Peyer's patch (tissue), 4 donors: ENCODE results near the gene PYROXD2. TPM values are rescaled to one million over a fixed set of nuclear protein-coding genes. Genes with fewer than 3 reads are reported as not detected.
A peak's percentile ranks its signal among the peaks of the same experiment; 100 is the strongest.

Experiments
- DNase-seq, 3 donors: peaks; one replicate each; pipeline ENCODE4 v3.0.0-alpha.2; 2017 to 2019
- H3K27ac ChIP-seq, 4 donors: fragments of 200-600 bp; sonication (generic); one replicate each; pipeline ENCODE4 v1.5.1; 2016 to 2019
- H3K27me3 ChIP-seq, 2 donors: fragments of 200-600 bp; sonication (generic); one replicate each; pipeline ENCODE4 v1.5.1; 2019
- H3K36me3 ChIP-seq, 3 donors: fragments of 200-600 bp; sonication (generic); one replicate each; pipeline ENCODE4 v1.5.1; 2016 to 2019
- H3K4me1 ChIP-seq, 4 donors: fragments of 200-600 bp; sonication (generic); one replicate each; pipeline ENCODE4 v1.5.1; 2016 to 2019
- H3K4me3 ChIP-seq, 4 donors: fragments of 200-600 bp; sonication (generic); 1 replicate in 3 of 4; 2 replicates in 1 of 4; pipeline ENCODE4 v1.5.1; 2016 to 2019; ENCODE audit warnings: mild to moderate bottlenecking in 1 of 4
- H3K9me3 ChIP-seq, 4 donors: fragments of 200-600 bp; sonication (generic); one replicate each; pipeline ENCODE4 v1.5.1; 2016 to 2019; ENCODE audit warnings: mild to moderate bottlenecking in 1 of 4
- CTCF ChIP-seq, 6 experiments: fragments of 450-650 bp in 4 of 6; fragments of 200-600 bp in 2 of 6; sonication (generic) in 1 of 6; IDR thresholded peaks; one replicate each; pipeline ENCODE4 v1.5.1; 2017 to 2019; ENCODE audit warnings: antibody characterized with exemption in 6 of 6, mild to moderate bottlenecking in 3 of 6, moderate library complexity in 1 of 6
- POLR2A ChIP-seq, 2 donors: fragments of 450-650 bp; IDR thresholded peaks; one replicate each; pipeline ENCODE4 v1.5.1; 2017; ENCODE audit warnings: antibody characterized with exemption in 2 of 2, mild to moderate bottlenecking in 2 of 2, moderate library complexity in 2 of 2
- total RNA-seq, 4 donors: library from RNA; depleted of rRNA; stranded (reverse); fragments of >200 nt; gene quantifications; one replicate each; pipeline ENCODE4 v1.1.0, GENCODE V29; 2016

Gene PYROXD2
- total RNA-seq, 4 donors from 2014 or later: 7.0 to 23.1 (median 11.5) TPM

- DNase-seq: no peak
- peak overlapping the region in 1 of 4 donors; percentile 3 for H3K27ac ChIP-seq
- no peaks in the 10 kb centered on the region for H3K9me3 ChIP-seq
- H3K36me3 ChIP-seq: no peaks in the 10 kb centered on the region
- no peaks in the 10 kb centered on the region for H3K27me3 ChIP-seq
- no peaks in the 10 kb centered on the region for H3K4me1 ChIP-seq
- TF ChIP-seq POLR2A (IDR thresholded peaks at IDR 0.05) (no peak), CTCF (IDR thresholded peaks at IDR 0.05) (no peak)
- H3K4me3 ChIP-seq: no peak overlapping the region
Measured at GRCh38 chr10:98404571-98405359, 10.2 kb downstream of the PYROXD2 start.

- no peaks in the 10 kb centered on the region for H3K36me3 ChIP-seq
- H3K9me3 ChIP-seq: no peaks in the 10 kb centered on the region
- H3K27me3 ChIP-seq: no peaks in the 10 kb centered on the region
- TF ChIP-seq POLR2A (IDR thresholded peaks at IDR 0.05) (no peak), CTCF (IDR thresholded peaks at IDR 0.05) (no peak)
- DNase-seq: no peak
- no peak overlapping the region for H3K27ac ChIP-seq
- H3K4me3 ChIP-seq: no peak overlapping the region
- no peaks in the 10 kb centered on the region for H3K4me1 ChIP-seq
Measured at GRCh38 chr10:98403812-98404504, 11.0 kb downstream of the PYROXD2 start.

GRCh38 chr10:98402931-98403718 lies 11.9 kb downstream of the PYROXD2 start:
- H3K36me3 ChIP-seq: no peaks in the 10 kb centered on the region
- H3K27ac ChIP-seq: no peak overlapping the region
- no peaks in the 10 kb centered on the region for H3K9me3 ChIP-seq
- TF ChIP-seq POLR2A (IDR thresholded peaks at IDR 0.05) (no peak), CTCF (IDR thresholded peaks at IDR 0.05) (no peak)
- no peaks in the 10 kb centered on the region for H3K27me3 ChIP-seq
- H3K4me3 ChIP-seq: no peak overlapping the region
- H3K4me1 ChIP-seq: no peaks in the 10 kb centered on the region
- no peak for DNase-seq

- Histone ChIP-seq H3K9me3 (no peaks in the 10 kb centered on the region), H3K4me1 (no peaks in the 10 kb centered on the region), H3K36me3 (no peaks in the 10 kb centered on the region), H3K27me3 (no peaks in the 10 kb centered on the region), H3K27ac (no peak overlapping the region), H3K4me3 (no peak overlapping the region)
- DNase-seq: no peak
- no peak for TF ChIP-seq CTCF (IDR thresholded peaks at IDR 0.05)
- no peak for TF ChIP-seq POLR2A (IDR thresholded peaks at IDR 0.05)
Measured at GRCh38 chr10:98402478-98402877, 12.5 kb downstream of the PYROXD2 start.

GRCh38 chr10:98400482-98400881 lies 14.5 kb downstream of the PYROXD2 start:
- DNase-seq: no peak
- no peak overlapping the region for H3K4me3 ChIP-seq
- no peaks in the 10 kb centered on the region for H3K9me3 ChIP-seq
- H3K4me1 ChIP-seq: no peaks in the 10 kb centered on the region
- H3K27me3 ChIP-seq: no peaks in the 10 kb centered on the region
- no peaks in the 10 kb centered on the region for H3K36me3 ChIP-seq
- TF ChIP-seq CTCF (IDR thresholded peaks at IDR 0.05) (no peak), POLR2A (IDR thresholded peaks at IDR 0.05) (no peak)
- H3K27ac ChIP-seq: no peak overlapping the region
